Measurements from ENCODE around the gene NUDT7. TPM values are rescaled to one million over a fixed set of nuclear protein-coding genes. Genes with fewer than 3 reads are reported as not detected.

Gene NUDT7
- total RNA-seq, 1 experiment from 2014 or later, result 7.5 TPM

GRCh38 chr16:77715145-77715544, 7.2 kb upstream of the NUDT7 start:
- H3K27me3 Mint-ChIP-seq (ENCODE audit: low read depth), result no peaks in the 10 kb centered on the region; the same call in 1 of the 2 replicates
- no peaks in the 10 kb centered on the region for H3K4me1 Mint-ChIP-seq
- ChIA-PET CTCF (no interaction called here), POLR2A (no interaction called here)
- TF ChIP-seq, protein P1, sequence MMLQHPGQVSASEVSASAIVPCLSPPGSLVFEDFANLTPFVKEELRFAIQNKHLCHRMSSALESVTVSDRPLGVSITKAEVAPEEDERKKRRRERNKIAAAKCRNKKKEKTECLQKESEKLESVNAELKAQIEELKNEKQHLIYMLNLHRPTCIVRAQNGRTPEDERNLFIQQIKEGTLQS (CRISPR knock-in tag; conservative IDR thresholded peaks at IDR 0.05), result no peak
- TF ChIP-seq CREM (CRISPR knock-in tag; IDR thresholded peaks at IDR 0.05), result no peak
- TF ChIP-seq AFF4 (CRISPR knock-in tag; IDR thresholded peaks at IDR 0.05; ENCODE audit: borderline replicate concordance), result no peak
- TF ChIP-seq ZNF512 (CRISPR knock-in tag; IDR thresholded peaks at IDR 0.05; ENCODE audit: borderline replicate concordance), result no peak
- TF ChIP-seq PRDM15 (CRISPR knock-in tag; IDR thresholded peaks at IDR 0.05), result no peak
- TF ChIP-seq, protein P2, sequence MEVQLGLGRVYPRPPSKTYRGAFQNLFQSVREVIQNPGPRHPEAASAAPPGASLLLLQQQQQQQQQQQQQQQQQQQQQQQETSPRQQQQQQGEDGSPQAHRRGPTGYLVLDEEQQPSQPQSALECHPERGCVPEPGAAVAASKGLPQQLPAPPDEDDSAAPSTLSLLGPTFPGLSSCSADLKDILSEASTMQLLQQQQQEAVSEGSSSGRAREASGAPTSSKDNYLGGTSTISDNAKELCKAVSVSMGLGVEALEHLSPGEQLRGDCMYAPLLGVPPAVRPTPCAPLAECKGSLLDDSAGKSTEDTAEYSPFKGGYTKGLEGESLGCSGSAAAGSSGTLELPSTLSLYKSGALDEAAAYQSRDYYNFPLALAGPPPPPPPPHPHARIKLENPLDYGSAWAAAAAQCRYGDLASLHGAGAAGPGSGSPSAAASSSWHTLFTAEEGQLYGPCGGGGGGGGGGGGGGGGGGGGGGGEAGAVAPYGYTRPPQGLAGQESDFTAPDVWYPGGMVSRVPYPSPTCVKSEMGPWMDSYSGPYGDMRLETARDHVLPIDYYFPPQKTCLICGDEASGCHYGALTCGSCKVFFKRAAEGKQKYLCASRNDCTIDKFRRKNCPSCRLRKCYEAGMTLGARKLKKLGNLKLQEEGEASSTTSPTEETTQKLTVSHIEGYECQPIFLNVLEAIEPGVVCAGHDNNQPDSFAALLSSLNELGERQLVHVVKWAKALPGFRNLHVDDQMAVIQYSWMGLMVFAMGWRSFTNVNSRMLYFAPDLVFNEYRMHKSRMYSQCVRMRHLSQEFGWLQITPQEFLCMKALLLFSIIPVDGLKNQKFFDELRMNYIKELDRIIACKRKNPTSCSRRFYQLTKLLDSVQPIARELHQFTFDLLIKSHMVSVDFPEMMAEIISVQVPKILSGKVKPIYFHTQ (CRISPR knock-in tag; IDR thresholded peaks at IDR 0.05), result no peak
- H3K27ac Mint-ChIP-seq, result no peak overlapping the region
- no peaks in the 10 kb centered on the region for H3K9me3 Mint-ChIP-seq
- no peak overlapping the region for H3K4me3 Mint-ChIP-seq
- DNase-seq (ENCODE audit: low spot score) (no peak), ATAC-seq (no peak)
- H3K36me3 Mint-ChIP-seq, result no peaks in the 10 kb centered on the region

- Mint-ChIP-seq H3K27ac (peak overlapping the region; percentile 98), H3K4me3 (peak overlapping the region; percentile 52), H3K4me1 (peaks cover 17% of the 10 kb centered on the region), H3K36me3 (peaks cover 9% of the 10 kb centered on the region), H3K27me3 (ENCODE audit: low read depth) (no peaks in the 10 kb centered on the region; the same call in 1 of the 2 replicates), H3K9me3 (peaks cover 5% of the 10 kb centered on the region)
- TF ChIP-seq, protein P2 (CRISPR knock-in tag; IDR thresholded peaks at IDR 0.05), result no peak
- TF ChIP-seq, protein P3, sequence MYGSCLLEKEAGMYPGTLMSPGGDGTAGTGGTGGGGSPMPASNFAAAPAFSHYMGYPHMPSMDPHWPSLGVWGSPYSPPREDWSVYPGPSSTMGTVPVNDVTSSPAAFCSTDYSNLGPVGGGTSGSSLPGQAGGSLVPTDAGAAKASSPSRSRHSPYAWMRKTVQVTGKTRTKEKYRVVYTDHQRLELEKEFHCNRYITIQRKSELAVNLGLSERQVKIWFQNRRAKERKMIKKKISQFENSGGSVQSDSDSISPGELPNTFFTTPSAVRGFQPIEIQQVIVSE (CRISPR knock-in tag; IDR thresholded peaks at IDR 0.05; ENCODE audit: borderline replicate concordance), result no peak
- TF ChIP-seq SMAD3 (CRISPR knock-in tag; IDR thresholded peaks at IDR 0.05; ENCODE audit: borderline replicate concordance) (no peak), ZNF121 (CRISPR knock-in tag; IDR thresholded peaks at IDR 0.05) (no peak), SP1 (CRISPR knock-in tag; conservative IDR thresholded peaks at IDR 0.05) (no peak), ESRRA (CRISPR knock-in tag; IDR thresholded peaks at IDR 0.05; ENCODE audit: borderline replicate concordance) (no peak), GRHL2 (CRISPR knock-in tag; IDR thresholded peaks at IDR 0.05; ENCODE audit: insufficient replicate concordance, severe bottlenecking) (no peak)
- TF ChIP-seq, protein P4, sequence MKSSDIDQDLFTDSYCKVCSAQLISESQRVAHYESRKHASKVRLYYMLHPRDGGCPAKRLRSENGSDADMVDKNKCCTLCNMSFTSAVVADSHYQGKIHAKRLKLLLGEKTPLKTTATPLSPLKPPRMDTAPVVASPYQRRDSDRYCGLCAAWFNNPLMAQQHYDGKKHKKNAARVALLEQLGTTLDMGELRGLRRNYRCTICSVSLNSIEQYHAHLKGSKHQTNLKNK (CRISPR knock-in tag; IDR thresholded peaks at IDR 0.05), result no peak
- DNase-seq (ENCODE audit: low spot score), result no peak
- POLR2A ChIA-PET, result interaction anchor here (0.6 to 1.4 kb wide), 3 partner anchors 23 to 67 kb away, joined by 3 to 4 read pairs (median 4); no protein-coding TSS in a partner anchor
- CTCF ChIA-PET, result interaction anchor here (0.6 to 1.8 kb wide), 9 partner anchors 12 to 378 kb away, joined by 3 to 11 read pairs (median 5); partner anchors contain the start of genes ADAMTS18 and WWOX
- peak; percentile 0; the same call in 1 of the 2 replicates for ATAC-seq
Measured at GRCh38 chr16:77721752-77722308, 484 bp upstream of the NUDT7 start.
